ENCODE data around the gene C2orf72.

DNA sequence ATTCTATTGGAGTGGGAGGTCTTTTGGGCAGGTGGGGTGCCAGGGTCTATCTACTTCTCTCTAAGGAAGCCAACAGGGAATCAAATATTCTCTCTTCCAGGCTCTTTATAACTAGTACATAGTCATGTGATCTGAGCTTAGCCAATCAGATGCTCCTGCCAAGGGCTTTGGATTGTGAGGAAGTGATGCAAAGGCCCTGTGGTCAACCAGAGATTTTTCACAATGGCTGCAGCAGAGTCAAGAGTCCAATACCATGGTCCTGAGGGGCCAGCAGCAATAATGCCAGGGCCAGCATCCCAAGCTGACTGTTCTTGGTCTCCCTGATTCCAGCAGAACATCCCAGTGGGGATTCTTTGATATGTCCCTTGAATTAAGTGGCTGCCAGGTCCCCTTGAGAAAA, 8.4 kb upstream of the C2orf72 start:
- TF ChIP-seq, protein P1, sequence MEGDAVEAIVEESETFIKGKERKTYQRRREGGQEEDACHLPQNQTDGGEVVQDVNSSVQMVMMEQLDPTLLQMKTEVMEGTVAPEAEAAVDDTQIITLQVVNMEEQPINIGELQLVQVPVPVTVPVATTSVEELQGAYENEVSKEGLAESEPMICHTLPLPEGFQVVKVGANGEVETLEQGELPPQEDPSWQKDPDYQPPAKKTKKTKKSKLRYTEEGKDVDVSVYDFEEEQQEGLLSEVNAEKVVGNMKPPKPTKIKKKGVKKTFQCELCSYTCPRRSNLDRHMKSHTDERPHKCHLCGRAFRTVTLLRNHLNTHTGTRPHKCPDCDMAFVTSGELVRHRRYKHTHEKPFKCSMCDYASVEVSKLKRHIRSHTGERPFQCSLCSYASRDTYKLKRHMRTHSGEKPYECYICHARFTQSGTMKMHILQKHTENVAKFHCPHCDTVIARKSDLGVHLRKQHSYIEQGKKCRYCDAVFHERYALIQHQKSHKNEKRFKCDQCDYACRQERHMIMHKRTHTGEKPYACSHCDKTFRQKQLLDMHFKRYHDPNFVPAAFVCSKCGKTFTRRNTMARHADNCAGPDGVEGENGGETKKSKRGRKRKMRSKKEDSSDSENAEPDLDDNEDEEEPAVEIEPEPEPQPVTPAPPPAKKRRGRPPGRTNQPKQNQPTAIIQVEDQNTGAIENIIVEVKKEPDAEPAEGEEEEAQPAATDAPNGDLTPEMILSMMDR (IDR thresholded peaks at IDR 0.05): no peak
- TF ChIP-seq EZH2 (IDR thresholded peaks at IDR 0.05; ENCODE audit: borderline replicate concordance, insufficient read depth, low read depth, low read length, poor library complexity, severe bottlenecking): no peak

Data from B cell (primary cell).